C4-2B (cell line): ENCODE measurements around the gene MARVELD3.

Experiments
- H3K27ac ChIP-seq: fragments of 450-650 bp; 2 replicates; pipeline ENCODE4 v1.5.1; 2017
- ZFX ChIP-seq: fragments of 450-650 bp; IDR thresholded peaks from 2 replicates; pipeline ENCODE4 v1.6.1; 2017
- TF ChIP-seq, protein P1 (sequence below): fragments of 450-650 bp; conservative IDR thresholded peaks from 2 replicates; pipeline ENCODE4 v1.5.1; 2017; ENCODE audit warnings: mild to moderate bottlenecking

Gene MARVELD3

DNA sequence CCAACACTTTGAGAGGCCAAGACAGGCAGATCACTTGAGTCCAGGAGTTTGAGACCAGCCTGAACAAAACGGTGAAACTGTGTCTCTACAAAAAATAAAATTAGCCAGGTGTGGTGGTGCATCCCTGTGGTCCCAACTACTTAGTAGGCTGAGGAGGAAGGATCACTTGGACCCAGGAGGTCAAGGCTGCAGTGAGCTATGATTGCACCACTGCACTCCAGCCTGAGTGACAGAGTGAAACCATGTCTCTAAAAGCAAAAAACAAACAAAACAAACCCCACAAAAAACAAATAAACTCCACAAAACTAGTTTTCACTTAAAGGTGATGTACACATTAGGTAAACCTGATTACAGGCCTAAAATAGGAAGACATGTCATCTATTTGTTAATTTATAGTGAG, 40.3 kb downstream of the MARVELD3 start:
- H3K27ac ChIP-seq: no peak overlapping the region
- no peak for TF ChIP-seq ZFX
- TF ChIP-seq, protein P1, sequence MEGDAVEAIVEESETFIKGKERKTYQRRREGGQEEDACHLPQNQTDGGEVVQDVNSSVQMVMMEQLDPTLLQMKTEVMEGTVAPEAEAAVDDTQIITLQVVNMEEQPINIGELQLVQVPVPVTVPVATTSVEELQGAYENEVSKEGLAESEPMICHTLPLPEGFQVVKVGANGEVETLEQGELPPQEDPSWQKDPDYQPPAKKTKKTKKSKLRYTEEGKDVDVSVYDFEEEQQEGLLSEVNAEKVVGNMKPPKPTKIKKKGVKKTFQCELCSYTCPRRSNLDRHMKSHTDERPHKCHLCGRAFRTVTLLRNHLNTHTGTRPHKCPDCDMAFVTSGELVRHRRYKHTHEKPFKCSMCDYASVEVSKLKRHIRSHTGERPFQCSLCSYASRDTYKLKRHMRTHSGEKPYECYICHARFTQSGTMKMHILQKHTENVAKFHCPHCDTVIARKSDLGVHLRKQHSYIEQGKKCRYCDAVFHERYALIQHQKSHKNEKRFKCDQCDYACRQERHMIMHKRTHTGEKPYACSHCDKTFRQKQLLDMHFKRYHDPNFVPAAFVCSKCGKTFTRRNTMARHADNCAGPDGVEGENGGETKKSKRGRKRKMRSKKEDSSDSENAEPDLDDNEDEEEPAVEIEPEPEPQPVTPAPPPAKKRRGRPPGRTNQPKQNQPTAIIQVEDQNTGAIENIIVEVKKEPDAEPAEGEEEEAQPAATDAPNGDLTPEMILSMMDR: no peak

GRCh38 chr16:71666928-71667707, 41.1 kb downstream of the MARVELD3 start:
- H3K27ac ChIP-seq: no peak overlapping the region
- no peak for TF ChIP-seq ZFX
- TF ChIP-seq, protein P1: no peak

GRCh38 chr16:71669926-71670536, 44.0 kb downstream of the MARVELD3 start:
- TF ChIP-seq, protein P1: no peak
- no peak for TF ChIP-seq ZFX
- H3K27ac ChIP-seq: no peak overlapping the region

DNA sequence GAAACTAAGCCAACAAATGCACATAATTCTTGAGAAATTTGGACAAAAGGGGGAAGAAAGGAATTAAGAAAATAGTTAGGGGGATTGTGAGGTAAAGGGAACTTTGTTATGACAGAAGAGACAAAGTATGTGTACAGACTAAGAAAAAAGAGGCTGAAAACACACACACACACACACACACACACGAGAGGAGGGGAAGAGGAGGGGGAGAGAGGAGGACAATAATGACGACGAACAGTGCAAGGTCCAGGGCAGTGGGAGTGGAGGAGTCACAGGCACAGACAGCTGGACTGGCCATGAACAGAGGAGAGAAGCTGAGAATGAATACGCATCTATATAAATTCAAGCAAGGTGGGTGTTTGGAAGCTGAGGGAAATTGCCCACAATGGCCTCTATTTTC, 44.6 kb downstream of the MARVELD3 start:
- no peak for TF ChIP-seq ZFX
- TF ChIP-seq, protein P1: no peak
- no peak overlapping the region for H3K27ac ChIP-seq

DNA sequence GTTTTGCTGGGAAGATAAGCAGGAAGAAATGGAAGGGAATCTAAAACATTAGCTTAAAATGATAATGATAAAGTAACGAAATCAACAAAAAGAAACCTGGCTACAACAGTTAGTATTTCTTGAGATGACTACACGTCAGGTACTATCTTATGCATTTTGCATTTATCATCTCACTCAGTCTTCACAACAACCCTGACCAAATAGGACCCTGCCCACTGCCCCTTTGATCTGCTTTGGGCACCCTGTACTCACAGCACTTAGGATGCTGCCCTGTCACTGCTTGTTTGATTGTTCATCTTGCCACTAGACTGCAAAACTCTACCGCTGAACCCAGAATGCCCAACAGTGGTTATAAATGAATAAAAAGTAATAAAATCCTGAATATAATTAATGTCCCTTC, 45.2 kb downstream of the MARVELD3 start:
- no peak overlapping the region for H3K27ac ChIP-seq

GRCh38 chr16:71672125-71672524, 46.1 kb downstream of the MARVELD3 start:
- TF ChIP-seq, protein P1: no peak
- TF ChIP-seq ZFX: no peak
- H3K27ac ChIP-seq: no peak overlapping the region

More for the DNA sequence above, 45.2 kb downstream of the MARVELD3 start:
- TF ChIP-seq, protein P1: no peak
- no peak for TF ChIP-seq ZFX

DNA sequence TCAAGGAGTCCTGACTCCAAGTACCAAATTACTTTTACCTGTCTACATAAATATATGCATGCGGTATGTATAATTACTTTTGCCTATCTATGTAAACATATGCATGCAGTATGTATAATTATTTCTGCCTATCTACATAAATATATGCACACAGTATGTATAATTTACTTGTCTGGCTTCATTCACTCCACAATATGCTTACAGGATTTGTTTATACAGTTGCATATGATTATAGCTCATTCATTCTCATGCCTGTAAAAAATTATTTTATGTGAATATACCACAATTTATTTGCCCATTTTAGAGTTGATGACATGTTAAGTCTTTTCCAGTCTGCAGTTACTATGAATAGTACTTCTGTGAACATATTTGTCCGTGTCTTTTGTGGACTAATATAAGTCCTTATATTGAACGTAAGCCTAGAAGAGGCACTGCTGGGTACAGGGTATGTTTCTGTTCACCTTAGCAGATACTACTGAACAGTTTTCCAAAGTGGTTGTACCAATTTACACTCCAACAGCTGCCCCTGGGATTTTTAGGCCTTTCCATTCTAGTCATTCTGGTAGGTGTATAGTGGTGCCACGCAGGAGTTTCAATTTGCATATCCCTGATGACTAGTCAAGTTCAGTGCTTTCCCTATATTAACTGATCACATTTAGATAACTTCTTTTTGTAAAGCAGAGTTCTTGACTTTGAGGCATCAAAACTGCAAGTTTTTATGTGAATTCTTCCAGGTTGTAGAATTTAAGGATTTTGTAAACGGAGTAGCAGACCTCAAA, 47.0 kb downstream of the MARVELD3 start:
- H3K27ac ChIP-seq: no peak overlapping the region
- no peak for TF ChIP-seq ZFX
- TF ChIP-seq, protein P1: no peak
